Kidney epithelial cell (primary cell): ENCODE measurements around the gene RSPRY1. TPM values are rescaled to one million over a fixed set of nuclear protein-coding genes. Genes with fewer than 3 reads are reported as not detected.

Experiments
- DNase-seq: peaks from one replicate; pipeline ENCODE4 v3.0.0-alpha.2; 2010; ENCODE audit warnings: low read depth
- H3K27me3 ChIP-seq: 2 replicates; pipeline ENCODE4 v1.6.0; 2011; ENCODE audit warnings: low read length; ENCODE audit not compliant: control insufficient read depth, insufficient read depth
- H3K36me3 ChIP-seq: 2 replicates; pipeline ENCODE4 v1.5.1; 2011; ENCODE audit warnings: low read length; ENCODE audit not compliant: control insufficient read depth, insufficient read depth
- H3K4me3 ChIP-seq: 2 replicates; pipeline ENCODE4 v1.5.1; 2011; ENCODE audit warnings: low read depth, mild to moderate bottlenecking, control low read depth, low read length
- total RNA-seq: library from RNA; depleted of rRNA; stranded (reverse); fragments of >200 nt; gene quantifications from 2 replicates; pipeline ENCODE4 v1.2.3, GENCODE V29; 2015
- TF ChIP-seq, protein P1 (sequence below): IDR thresholded peaks from 2 replicates; pipeline ENCODE4 v1.5.1; 2011; ENCODE audit warnings: mild to moderate bottlenecking, moderate library complexity, low read length, control low read depth, inconsistent platforms; ENCODE audit not compliant: insufficient read depth, poor library complexity, severe bottlenecking

Gene RSPRY1
- total RNA-seq, 1 donor from 2014 or later = 42.7 TPM

DNA sequence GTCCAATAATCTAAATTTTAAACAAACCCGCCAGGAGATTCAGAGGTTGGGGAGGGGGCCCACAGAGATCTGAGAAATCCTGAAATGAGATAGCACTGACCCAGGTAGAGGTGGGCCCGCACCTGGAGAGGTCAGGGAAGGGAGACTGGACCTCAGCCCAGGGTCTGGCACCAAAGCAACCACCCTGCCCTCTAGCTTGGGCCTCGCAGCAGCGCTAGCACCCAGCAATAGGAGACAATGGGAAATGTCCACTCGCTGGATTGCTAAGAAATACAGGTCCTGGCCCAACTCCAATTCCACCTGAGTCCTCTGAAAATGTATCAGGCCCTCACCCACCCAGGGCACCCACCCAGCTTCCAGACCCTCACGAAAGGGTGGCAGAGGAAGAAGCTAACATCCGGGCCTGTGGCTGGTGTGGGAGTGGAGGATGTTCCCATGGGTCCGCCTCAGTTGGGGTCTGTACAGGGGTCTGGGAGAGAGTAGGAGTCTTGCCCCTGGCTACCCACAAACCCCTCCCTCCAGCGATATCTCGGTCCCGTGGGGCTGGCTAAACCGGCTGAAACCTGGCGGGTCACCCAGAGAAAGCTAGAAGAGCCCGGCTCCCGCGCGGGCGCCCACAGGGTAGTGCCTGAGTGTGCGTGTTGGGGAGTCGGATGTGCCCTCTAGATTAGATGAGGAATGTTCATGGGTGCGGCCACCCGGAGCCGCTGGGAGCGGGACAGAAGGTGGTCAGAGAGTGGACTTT lies 97.3 kb downstream of the RSPRY1 start:
- peak overlapping the region; percentile 49 for H3K4me3 ChIP-seq
- H3K27me3 ChIP-seq = peaks cover 16% of the 10 kb centered on the region
- H3K36me3 ChIP-seq = no peaks in the 10 kb centered on the region
- no peak for DNase-seq
- TF ChIP-seq, protein P1, sequence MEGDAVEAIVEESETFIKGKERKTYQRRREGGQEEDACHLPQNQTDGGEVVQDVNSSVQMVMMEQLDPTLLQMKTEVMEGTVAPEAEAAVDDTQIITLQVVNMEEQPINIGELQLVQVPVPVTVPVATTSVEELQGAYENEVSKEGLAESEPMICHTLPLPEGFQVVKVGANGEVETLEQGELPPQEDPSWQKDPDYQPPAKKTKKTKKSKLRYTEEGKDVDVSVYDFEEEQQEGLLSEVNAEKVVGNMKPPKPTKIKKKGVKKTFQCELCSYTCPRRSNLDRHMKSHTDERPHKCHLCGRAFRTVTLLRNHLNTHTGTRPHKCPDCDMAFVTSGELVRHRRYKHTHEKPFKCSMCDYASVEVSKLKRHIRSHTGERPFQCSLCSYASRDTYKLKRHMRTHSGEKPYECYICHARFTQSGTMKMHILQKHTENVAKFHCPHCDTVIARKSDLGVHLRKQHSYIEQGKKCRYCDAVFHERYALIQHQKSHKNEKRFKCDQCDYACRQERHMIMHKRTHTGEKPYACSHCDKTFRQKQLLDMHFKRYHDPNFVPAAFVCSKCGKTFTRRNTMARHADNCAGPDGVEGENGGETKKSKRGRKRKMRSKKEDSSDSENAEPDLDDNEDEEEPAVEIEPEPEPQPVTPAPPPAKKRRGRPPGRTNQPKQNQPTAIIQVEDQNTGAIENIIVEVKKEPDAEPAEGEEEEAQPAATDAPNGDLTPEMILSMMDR = peak; percentile 1

DNA sequence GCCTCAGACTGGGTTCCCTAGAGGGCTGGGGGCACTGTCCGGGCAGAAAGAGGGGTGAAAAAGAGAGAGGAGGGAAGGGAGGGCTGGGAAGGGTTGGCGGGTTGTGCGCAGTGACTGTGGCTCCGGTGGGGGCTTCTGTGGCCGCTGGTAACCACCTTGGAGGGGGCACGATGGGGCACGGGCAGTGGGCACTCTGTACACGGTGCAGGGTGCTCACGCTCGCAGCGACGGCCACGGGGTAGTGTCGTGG lies 97.8 kb downstream of the RSPRY1 start:
- H3K4me3 ChIP-seq = peak overlapping the region; percentile 49
- DNase-seq = no peak
- no peaks in the 10 kb centered on the region for H3K36me3 ChIP-seq
- TF ChIP-seq, protein P1 = no peak
- H3K27me3 ChIP-seq = peaks cover 16% of the 10 kb centered on the region

DNA sequence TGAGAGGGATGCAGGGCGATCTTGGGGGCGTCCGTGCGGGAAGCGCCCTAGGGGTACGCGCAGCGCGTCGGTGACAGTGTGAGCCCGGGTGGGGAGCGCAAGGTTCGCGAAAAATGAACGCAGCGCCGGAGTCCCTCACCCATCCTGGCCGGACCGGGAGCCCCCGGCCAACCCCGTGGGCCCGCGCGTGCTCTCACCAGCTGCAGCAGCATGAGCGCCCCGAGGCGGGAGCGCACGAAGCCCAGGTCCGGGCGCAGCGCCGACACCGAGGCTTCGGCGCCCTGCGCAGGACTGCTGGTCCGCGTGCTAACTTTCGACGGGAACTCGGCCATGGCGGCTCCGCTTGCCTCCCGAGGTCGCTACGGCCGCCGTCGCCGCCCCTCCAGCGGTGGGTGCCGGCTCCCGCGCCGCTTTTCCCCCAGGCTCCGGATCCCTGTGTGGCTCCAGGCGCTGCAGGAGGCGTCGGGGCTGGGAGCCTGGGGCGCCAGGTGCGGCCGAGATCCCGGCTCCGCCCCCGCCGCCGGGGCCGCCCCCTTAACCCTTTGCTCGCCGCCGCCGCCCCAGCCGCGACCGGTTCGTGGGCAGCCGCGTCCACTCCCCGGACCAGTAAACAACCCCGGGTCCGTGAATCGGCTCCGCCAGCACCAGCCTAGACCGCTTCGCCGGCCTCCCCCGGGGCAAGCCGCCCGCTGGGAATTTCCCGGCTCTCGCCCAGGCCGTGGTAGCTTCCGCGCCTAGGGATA lies 98.3 kb downstream of the RSPRY1 start, which contains the start of gene PLLP:
Gene PLLP, minus strand, starts transcription at position 464 of the 743 bp plus-strand sequence. Its CDS starts 132 bp downstream, at position 332.
- peaks cover 16% of the 10 kb centered on the region for H3K27me3 ChIP-seq
- TF ChIP-seq, protein P1 = no peak
- H3K4me3 ChIP-seq = peak within 1 kb of the TSS; percentile 49
- H3K36me3 ChIP-seq = no peaks in the 10 kb centered on the region
- no peak for DNase-seq

DNA sequence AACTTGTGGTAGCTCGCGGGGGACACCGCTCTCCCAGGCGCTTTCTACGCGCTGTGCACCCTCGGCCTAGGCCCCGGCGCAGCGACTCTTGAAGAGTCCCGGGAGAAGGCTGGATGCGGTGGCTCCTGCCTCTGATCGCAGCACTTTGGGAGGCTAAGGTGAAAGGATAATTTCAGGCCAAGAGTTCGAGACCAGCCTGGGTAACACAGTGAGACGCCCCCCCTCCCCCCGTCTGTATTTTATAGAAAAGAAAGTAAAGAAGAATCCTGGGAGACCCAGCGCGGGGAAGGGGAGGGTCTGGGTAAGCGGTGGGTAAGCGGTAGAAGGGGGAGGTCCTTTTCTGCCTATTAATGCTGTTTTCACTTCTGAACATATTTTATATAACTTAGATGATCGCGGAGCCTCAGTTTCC lies 98.8 kb downstream of the RSPRY1 start:
- no peak for DNase-seq
- Histone ChIP-seq H3K27me3 (peaks cover 16% of the 10 kb centered on the region), H3K4me3 (peak overlapping the region; percentile 49), H3K36me3 (no peaks in the 10 kb centered on the region)
- TF ChIP-seq, protein P1 = no peak

DNA sequence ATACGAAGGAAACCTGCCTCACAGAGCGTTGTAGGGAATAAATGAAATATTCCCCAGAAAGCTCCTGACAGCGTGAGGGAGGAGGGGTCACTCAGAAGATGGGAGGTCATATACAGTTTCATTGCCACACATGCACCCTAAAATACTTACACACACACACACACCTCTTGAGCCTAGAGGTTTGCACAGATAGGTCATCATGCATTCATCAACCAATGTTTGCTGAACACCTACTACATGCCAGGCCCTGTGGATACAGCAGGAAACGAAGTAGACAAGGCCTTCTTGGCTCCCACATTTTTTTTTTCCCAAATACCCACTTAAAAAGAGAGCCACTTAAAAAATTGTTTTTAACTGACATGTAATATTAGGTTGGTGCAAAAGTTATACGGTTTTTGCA lies 99.2 kb downstream of the RSPRY1 start:
- H3K27me3 ChIP-seq = peaks cover 16% of the 10 kb centered on the region
- no peak for DNase-seq
- TF ChIP-seq, protein P1 = no peak
- H3K4me3 ChIP-seq = no peak overlapping the region
- no peaks in the 10 kb centered on the region for H3K36me3 ChIP-seq
